NT2/D1 (cell line): ENCODE measurements around the gene ZNF536.

Experiments
- DNase-seq: peaks from one replicate; pipeline ENCODE4 v3.0.0-alpha.2; 2011; ENCODE audit warnings: low read depth, low spot score
- H3K27me3 ChIP-seq: 2 replicates; pipeline ENCODE4 v1.6.0; 2011; ENCODE audit warnings: mild to moderate bottlenecking; ENCODE audit not compliant: insufficient read length, insufficient read depth
- H3K36me3 ChIP-seq: 2 replicates; pipeline ENCODE4 v1.6.1; 2011; ENCODE audit warnings: mild to moderate bottlenecking, low read length, mixed read lengths; ENCODE audit not compliant: insufficient read depth, insufficient read length
- H3K4me1 ChIP-seq: 2 replicates; pipeline ENCODE4 v1.5.1; 2011; ENCODE audit not compliant: insufficient read depth, insufficient read length
- H3K4me3 ChIP-seq: 2 replicates; pipeline ENCODE4 v1.5.1; 2011; ENCODE audit warnings: low read depth; ENCODE audit not compliant: insufficient read length
- H3K9ac ChIP-seq: 2 replicates; pipeline ENCODE4 v1.6.0; 2011; ENCODE audit warnings: low read depth; ENCODE audit not compliant: insufficient read length
- H3K9me3 ChIP-seq: 2 replicates; pipeline ENCODE4 v1.5.1; 2011; ENCODE audit warnings: mild to moderate bottlenecking, low read length; ENCODE audit not compliant: insufficient read depth
- SUZ12 ChIP-seq: IDR thresholded peaks from 2 replicates; pipeline ENCODE4 v1.6.1; 2011; ENCODE audit not compliant: insufficient read length, insufficient read depth; ENCODE audit errors: extremely low read depth
- YY1 ChIP-seq: IDR thresholded peaks from 2 replicates; pipeline ENCODE4 v1.6.1; 2011; ENCODE audit not compliant: insufficient read length, insufficient read depth
- ZNF274 ChIP-seq: IDR thresholded peaks from 2 replicates; pipeline ENCODE4 v1.6.1; 2011; ENCODE audit warnings: mild to moderate bottlenecking, low read depth, low read length

The ZNF536 gene

GRCh38 chr19:30598688-30599087, 226.5 kb downstream of the ZNF536 start:
- Histone ChIP-seq H3K4me1 (peaks cover 3% of the 10 kb centered on the region), H3K9me3 (no peaks in the 10 kb centered on the region), H3K9ac (no peak overlapping the region), H3K4me3 (no peak overlapping the region), H3K27me3 (no peaks in the 10 kb centered on the region), H3K36me3 (no peaks in the 10 kb centered on the region)
- no peak for TF ChIP-seq YY1
- TF ChIP-seq SUZ12, result no peak
- no peak for TF ChIP-seq ZNF274
- no peak for DNase-seq

- H3K27me3 ChIP-seq, result no peaks in the 10 kb centered on the region
- TF ChIP-seq YY1 (no peak), SUZ12 (no peak), ZNF274 (no peak)
- H3K9me3 ChIP-seq, result no peaks in the 10 kb centered on the region
- no peaks in the 10 kb centered on the region for H3K36me3 ChIP-seq
- no peak for DNase-seq
- no peaks in the 10 kb centered on the region for H3K4me1 ChIP-seq
- no peak overlapping the region for H3K9ac ChIP-seq
- H3K4me3 ChIP-seq, result no peak overlapping the region
Measured at GRCh38 chr19:30602661-30603350, 230.6 kb downstream of the ZNF536 start.

GRCh38 chr19:30604657-30605056, 232.5 kb downstream of the ZNF536 start:
- H3K4me1 ChIP-seq, result no peaks in the 10 kb centered on the region
- DNase-seq, result no peak
- no peaks in the 10 kb centered on the region for H3K36me3 ChIP-seq
- H3K27me3 ChIP-seq, result no peaks in the 10 kb centered on the region
- no peak overlapping the region for H3K9ac ChIP-seq
- H3K9me3 ChIP-seq, result no peaks in the 10 kb centered on the region
- TF ChIP-seq ZNF274, result no peak
- no peak for TF ChIP-seq YY1
- TF ChIP-seq SUZ12, result no peak
- H3K4me3 ChIP-seq, result no peak overlapping the region

GRCh38 chr19:30605333-30605732, 233.1 kb downstream of the ZNF536 start:
- no peaks in the 10 kb centered on the region for H3K9me3 ChIP-seq
- H3K27me3 ChIP-seq, result no peaks in the 10 kb centered on the region
- H3K4me3 ChIP-seq, result no peak overlapping the region
- TF ChIP-seq ZNF274, result no peak
- no peak for TF ChIP-seq YY1
- TF ChIP-seq SUZ12, result no peak
- no peaks in the 10 kb centered on the region for H3K4me1 ChIP-seq
- H3K36me3 ChIP-seq, result no peaks in the 10 kb centered on the region
- H3K9ac ChIP-seq, result no peak overlapping the region
- no peak for DNase-seq

GRCh38 chr19:30606114-30607050, 234.2 kb downstream of the ZNF536 start:
- TF ChIP-seq SUZ12 (no peak), ZNF274 (no peak), YY1 (no peak)
- DNase-seq, result no peak
- Histone ChIP-seq H3K36me3 (no peaks in the 10 kb centered on the region), H3K4me3 (no peak overlapping the region), H3K4me1 (no peaks in the 10 kb centered on the region), H3K27me3 (no peaks in the 10 kb centered on the region), H3K9me3 (no peaks in the 10 kb centered on the region), H3K9ac (no peak overlapping the region)
